CD4-positive, alpha-beta T cell treated with Interleukin-6 at 100 ng/mL for 8 hours (primary cell): ENCODE results near the gene JMJD4.
"Not testable (repeated sequence)": the region's sequence is repeated elsewhere in the genome, so short reads cannot be mapped to it uniquely, and the experiment has no call there.

Source experiments
- DNase-seq: peaks from one replicate; pipeline ENCODE4 v3.0.0-alpha.2; 2020; ENCODE audit warnings: mixed read lengths, low spot score

The JMJD4 gene

DNA sequence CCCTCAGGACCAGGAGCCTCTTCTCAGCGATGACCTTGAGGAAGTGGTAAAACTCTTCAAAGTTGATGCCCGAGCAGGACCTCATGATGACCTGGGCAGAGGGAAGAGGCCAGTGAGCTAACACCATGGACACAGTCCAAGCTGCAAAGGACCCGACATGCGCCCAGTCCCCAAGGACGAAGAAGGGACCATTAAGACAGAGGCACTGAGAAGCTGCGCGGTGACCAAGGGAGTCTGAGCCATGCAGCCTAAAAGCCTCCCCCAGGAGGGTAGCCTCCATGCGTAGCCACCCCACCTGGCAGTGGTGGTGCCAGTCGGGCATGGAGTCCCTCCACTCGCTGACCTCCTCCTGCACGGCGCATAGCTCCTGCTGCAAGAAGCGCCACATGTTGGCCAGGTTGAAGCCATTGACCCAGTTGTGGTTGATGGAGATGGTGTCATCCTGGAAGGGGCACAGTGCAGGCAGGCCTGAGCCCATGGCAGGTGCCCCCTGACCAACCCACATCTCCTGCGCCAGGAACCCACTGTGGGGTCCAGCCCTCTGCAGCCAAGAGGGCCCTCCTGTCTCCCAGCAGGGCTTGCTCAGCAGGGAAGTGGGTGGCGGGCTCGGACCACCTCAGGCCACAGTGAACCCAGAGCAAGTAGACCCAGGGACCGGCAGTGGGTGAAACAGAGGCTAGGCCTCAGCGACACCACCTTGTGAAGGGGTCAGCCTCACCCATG is 2.4 kb downstream of the JMJD4 start:
- DNase-seq: no peak

DNA sequence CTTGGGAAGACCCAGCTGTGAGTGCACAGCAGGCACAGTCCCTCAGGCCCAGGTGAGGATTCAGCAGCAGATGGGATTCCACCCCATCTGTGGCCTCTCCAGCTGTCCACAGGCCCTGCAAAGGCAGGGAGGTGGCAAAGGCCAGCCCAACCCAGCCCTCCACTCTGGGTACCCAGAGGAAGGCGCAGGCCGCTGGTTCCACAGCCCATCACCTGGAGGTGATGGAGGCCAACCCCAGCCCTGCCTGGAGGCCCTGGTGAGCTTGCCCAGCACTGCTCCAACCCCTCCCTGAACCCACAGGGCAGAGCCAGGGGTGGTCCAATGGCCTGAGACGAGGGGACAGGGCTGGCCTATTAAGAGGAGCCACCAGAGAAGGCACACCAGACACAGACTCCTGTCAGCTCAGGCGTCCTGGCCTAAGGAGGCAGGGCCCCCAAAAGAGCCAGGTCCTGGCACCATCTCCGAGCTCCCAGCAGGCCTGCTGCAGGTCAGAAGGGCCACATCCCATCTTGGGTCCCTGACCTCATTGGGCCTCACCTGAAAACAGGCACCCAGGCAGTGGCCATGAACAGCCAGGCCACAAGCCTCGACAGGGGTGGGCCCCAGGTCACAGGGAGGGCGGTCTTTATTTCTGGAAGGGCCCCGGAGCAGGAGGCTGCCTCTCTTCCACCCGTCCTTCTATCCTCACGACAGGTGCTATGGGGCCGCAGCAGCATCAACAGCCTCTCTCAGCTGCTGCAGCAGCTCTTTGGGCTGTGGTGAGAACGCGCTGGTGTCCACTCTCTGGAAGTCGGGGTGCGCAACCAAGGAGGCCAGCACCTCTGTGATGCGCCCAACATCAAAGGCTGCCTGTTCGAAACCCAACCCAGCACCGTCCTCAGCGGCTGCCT is 3.2 kb downstream of the JMJD4 start:
- no peak for DNase-seq

DNA sequence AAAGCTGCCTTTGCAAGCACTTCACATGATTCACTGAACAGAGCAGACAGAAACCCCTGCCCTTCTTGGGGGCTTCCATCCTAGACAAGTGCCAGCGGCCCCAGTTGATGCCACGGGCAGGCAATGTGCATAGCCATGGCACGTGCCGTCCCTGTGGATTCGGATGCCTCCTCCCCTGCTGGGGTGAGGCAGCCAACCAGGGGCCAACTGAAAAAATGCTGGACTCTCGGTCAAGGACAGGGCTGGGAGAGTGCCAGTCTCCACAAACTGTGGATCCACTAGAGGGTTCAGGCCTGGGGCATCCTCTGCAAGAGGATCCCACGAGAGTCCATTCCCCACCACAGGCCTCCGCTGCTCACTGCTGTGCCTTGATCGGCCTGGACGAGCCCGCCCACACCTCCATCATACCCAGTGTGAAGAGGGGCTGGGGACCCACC is 3.8 kb downstream of the JMJD4 start:
- no peak for DNase-seq

DNA sequence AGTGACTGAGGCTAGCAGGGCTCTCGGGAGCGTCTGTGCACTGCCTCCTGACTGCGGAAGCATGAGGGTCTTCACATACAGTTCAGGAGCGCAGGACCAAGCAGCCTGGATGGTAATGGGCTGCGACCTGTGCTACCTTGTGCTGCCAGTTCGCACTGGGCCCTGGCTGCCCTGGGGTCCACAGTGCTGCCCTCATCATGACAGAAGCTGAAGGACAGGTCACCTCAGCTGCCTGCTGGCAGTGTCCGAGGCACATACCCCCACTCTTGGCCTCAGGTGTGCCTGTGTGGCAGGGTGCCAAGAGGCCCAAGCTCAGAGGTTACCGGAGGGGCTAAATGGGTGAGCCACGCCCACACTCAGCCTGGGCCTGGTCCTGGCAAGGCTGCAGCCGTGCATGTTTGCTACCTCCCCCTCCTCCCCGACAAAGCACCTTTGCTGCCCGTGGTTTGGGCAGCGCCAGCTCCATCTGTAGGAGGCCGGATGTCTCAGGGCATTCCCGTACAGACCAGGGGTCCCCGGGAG is 4.4 kb downstream of the JMJD4 start:
- DNase-seq: no peak

GRCh38 chr1:227729881-227730629 is 5.0 kb downstream of the JMJD4 start:
- peak; percentile 21 for DNase-seq

DNA sequence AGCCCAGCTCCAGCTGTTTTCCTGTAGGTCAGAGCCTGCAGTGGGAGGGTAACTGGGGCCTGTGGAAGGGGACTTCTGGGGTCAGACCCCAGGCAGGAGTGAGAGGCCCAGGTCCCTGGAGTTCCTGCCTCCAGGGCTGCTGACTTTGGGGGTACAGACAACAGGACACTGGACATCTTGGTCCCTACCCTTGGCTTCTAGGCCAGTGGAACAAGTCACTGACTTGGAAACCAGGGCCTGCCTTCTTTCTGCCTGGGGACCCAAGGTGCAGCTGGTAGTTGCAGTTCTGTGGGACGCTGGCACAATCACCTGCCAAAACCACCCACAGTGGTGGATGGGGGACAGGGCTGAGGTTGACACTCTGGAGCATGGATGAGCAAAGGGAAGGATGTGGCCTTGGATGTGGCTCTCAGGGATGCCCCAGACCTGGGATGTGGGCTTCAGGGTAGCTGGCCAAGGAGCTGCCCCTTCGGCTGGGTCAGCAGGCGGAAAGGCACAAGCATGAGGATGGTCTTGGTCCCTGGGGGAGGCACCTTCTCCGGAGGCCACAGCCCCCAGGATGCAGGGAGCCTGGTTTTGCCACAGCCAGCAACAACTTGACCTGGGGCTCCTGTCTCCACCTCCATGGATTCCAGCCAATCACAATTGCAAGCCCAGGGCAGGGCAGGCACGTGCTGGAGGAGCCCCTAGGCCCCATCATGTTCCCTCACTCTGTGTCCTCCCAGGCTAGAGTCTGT is 5.8 kb downstream of the JMJD4 start:
- no peak for DNase-seq

DNA sequence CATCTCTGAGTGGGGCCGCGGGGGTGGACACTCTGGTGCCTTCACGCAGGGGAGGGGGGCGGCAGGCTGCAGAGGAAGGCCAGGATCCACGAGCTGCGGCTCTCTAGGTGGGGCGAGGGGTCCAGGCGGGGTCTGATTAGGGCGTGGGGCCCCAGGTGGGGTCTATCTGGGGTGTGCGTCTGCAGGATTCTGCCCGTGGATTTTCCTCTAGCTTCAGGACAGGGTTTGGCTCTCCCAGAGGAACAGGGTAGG is 6.3 kb downstream of the JMJD4 start:
- no peak for DNase-seq

- DNase-seq: peak; percentile 79
Measured at GRCh38 chr1:227728059-227728891, 6.8 kb downstream of the JMJD4 start.

GRCh38 chr1:227726924-227727599 is 8.0 kb downstream of the JMJD4 start:
- DNase-seq: no peak

GRCh38 chr1:227726318-227726717 is 8.8 kb downstream of the JMJD4 start:
- no peak for DNase-seq

- DNase-seq: no peak
Measured at GRCh38 chr1:227725046-227725445, 10.1 kb downstream of the JMJD4 start.

- no peak for DNase-seq
Measured at GRCh38 chr1:227723474-227723873, 11.6 kb downstream of the JMJD4 start.

DNA sequence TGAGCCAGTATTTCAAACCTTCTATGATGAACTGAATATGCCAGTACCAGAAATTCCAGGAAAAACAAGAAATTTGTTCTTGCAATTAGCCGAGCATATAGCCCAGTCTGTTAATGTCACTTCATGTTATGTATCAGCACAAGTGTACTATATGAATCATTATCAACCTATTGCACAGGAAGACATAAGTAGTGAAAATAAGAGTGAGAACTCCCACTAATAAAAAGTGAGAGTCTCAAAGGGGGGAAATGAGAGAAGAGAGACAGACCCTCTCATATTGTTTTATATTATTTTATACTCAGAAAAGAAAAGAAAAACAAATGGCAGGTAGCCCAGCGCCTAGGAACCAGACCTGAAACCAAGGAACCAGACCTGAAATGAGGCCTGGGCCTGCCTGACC is 16.2 kb downstream of the JMJD4 start:
- no peak for DNase-seq

GRCh38 chr1:227712648-227713047 is 22.5 kb downstream of the JMJD4 start:
- DNase-seq: no peak

DNA sequence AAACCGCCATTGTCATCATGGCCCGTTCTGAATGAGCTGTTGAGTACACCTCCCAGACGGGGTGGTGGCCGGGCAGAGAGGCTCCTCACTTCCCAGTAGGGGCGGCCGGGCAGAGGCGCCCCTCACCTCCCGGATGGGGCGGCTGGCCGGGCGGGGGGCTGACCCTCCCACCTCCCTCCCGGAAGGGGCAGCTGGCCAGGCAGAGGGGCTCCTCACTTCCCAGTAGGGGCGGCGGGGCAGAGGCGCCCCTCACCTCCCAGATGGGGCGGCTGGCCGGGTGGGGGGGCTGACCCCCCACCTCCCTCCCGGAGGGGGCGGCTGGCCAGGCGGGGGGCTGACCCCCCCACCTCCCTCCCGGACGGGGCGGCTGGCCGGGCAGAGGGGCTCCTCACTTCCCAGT is 24.6 kb downstream of the JMJD4 start:
- not testable (repeated sequence) for DNase-seq

GRCh38 chr1:227709451-227709850 is 25.7 kb downstream of the JMJD4 start:
- DNase-seq: no peak

DNA sequence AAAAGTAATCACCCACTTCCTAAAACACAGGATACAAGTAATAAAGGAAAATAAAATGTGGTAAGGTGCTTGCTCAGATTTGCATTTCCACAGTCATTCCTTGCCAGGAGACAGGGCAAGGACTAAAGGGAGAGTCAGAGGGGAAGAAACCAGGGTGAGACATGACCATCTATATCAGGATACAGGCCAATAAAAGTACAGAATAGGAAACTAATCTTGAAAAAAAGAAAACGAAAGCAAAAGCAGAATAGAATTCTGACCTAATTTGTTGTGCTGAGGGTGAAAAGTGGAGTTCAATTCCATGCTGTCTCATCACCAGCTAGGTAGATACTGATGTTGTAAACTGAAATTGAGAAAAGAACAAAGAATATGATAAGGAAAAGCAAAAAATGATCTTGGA is 27.3 kb downstream of the JMJD4 start:
- no peak for DNase-seq

DNA sequence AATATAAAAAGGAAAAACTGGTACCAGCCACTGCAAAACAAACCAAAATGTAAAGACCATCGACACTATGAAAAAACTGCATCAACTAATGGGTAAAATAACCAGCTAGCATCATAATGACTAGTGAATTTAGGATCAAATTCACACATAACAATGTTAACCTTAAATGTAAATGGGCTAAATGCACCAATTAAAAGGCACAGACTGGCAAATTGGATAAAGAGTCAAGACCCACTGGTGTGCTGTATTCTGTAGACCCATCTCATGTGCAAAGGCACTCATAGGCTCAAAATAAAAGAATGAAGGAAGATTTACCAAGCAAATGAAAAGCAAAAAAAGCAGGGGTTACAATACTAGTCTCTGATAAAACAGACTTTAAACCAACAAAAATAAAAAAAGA is 33.5 kb downstream of the JMJD4 start:
- DNase-seq: not testable (repeated sequence)

- DNase-seq: no peak
Measured at GRCh38 chr1:227697321-227697864, 37.7 kb downstream of the JMJD4 start.

- no peak for DNase-seq
Measured at GRCh38 chr1:227685807-227686206, 49.3 kb downstream of the JMJD4 start.
